GM18526 (cell line): ENCODE data around the gene C1QTNF4.
A peak's percentile ranks its signal among the peaks of the same experiment; 100 is the strongest.

Experiments
- POLR2A ChIP-seq: IDR thresholded peaks from 3 replicates; pipeline ENCODE4 v1.6.1; 2011; ENCODE audit not compliant: insufficient read length; ENCODE audit errors: extremely low read depth

The C1QTNF4 gene

DNA sequence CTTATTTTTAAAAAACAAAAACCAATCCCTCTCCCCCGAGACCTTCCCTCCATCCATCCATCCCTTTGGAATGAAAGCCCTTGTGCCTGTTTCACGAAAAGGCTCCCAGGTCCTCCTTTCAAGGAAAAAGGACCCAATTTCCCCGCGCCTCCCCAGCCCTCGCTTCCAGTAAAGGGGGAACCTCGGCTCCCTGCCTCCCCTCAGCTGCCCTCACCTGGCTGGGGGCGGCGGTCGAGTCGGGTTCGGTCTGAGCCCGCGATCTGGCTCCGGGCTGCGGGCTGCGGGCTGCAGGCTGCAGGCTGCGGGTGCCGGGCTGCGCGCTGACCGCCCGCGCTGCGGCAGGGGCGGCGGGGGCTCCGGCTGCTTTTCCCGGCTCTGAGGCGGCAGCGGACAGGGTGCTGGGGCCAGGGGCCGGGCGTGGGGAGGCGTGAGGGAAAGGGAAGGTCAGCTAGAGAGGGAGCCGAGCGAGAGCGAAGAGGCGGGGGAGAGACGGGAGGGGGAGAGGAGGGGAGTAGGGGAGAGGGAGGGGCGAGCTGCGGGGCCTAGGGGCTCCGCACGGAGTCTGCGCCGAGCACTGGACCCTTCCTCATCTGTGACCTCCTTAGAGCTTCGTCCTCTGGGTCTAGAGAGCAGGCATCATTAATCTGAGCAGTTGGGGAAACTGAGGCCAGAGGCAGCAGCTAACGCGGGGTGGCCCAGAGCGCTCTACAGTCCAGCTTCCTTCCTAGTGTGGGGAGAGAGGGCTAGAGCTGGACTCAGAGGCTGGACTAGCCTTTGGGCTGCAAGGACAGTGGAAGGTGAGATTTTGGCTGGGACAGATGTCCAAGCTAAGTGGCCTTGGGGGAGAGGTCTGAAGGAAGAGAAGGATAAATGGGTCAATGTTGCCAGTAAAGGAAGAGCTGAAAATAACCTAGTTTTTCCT, at the start of gene C1QTNF4:
Gene C1QTNF4 (minus strand): TSS at position 478 of the 922 bp plus-strand sequence. CDS start 3,601 bp downstream, outside the sequence.
- no peak for TF ChIP-seq POLR2A

DNA sequence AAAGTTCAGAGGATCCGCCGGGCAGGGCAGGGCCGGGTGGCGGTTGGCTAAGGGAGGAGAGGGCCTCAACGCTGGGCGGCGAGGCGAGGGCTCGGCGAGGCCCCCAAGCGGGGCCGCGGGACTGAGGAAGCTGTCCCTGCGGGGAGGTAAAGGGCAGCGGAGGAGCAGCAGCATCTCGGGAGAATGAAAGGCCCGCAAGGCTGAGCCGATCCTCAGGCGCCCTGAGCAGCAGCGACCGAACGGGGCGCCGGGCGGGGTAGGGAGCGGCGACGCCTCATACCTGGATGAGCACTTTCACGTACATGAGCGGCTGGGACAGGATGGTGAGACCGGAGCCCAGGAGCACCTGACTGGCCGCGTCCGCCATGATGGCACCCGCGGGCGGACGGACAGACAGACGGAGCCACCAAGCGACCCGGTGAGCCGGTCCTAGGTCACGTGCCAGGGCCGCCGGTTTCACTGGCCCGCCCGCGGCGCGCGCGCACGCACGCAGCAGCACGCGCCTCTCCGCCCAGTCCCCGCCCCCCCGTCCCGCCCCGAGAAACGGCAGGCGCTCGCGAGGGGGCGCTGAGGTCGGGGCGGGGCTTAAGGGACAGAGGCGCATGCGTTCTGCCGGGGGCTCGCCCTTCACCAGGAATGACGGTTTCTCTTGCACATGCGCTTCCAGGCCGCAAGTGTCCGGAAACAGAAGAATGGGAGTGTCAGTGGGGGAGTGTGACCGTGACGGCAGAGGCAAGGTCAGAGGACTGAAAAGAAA, 48.1 kb upstream of the C1QTNF4 start, which contains the start of gene MTCH2:
Gene MTCH2 (minus strand): TSS at position 461 of the 757 bp plus-strand sequence. CDS start 94 bp downstream, at position 367.
- TF ChIP-seq POLR2A, result peak; percentile 95

DNA sequence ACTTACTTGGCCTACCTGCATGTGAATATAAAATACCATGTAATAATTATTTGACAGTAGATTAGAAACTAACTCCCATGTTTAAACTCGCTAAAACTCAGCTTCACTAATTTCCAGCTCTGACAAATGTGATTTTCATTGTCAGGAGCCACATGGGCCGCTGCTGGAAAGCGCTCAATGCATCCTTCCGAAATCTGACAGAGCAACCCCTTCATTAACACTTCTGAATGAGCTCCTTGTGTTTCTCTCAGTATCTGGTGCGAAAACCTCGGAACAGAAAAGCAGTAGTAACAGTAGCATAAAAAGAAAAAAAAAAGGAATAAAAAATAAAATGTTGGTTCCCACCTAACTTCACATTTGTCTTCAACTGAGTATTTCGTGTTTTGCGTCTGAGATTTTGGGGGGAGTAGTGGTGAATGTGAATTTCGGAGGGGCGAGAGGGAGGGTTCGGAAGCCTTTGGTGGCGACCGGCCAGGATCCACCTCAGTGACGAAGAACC, 47.4 kb upstream of the C1QTNF4 start:
- no peak for TF ChIP-seq POLR2A

DNA sequence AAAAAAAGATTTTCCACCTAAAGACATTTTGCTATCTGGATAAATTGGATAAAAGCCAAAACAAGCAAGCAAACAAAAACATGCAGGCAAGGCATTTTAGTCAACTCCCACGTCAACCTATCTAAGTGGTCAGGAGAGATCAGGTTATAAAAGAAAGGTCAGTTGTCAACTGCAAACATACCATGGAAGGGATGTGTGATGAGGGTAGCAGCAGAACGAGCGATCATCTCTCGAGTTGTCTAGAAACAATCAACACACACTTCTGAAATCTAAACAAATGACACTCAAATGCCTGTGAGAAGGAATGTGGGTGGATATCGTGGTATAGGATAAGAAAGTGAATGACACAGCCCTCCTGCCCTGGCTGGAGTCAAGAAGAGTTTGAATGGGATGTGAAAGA, 37.3 kb upstream of the C1QTNF4 start:
- no peak for TF ChIP-seq POLR2A

DNA sequence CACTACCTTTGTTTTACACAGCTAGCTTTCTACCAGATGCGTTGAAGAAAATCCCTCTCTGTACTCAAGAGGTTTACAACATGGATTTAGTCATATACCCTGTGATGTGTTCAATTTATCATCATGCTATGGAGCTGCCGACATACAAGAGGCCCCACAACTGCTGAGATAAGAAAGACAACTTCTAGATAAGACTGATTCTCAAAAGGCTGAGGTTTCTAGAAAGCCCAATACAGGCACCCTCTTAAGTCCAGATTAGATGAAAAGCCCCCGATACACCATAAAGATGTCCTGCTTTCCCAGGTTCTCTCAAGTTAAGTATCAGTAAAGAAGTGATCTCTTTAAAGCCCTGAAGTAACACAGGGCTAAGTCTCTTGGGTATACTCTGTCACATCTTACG, 33.8 kb upstream of the C1QTNF4 start:
- no peak for TF ChIP-seq POLR2A

DNA sequence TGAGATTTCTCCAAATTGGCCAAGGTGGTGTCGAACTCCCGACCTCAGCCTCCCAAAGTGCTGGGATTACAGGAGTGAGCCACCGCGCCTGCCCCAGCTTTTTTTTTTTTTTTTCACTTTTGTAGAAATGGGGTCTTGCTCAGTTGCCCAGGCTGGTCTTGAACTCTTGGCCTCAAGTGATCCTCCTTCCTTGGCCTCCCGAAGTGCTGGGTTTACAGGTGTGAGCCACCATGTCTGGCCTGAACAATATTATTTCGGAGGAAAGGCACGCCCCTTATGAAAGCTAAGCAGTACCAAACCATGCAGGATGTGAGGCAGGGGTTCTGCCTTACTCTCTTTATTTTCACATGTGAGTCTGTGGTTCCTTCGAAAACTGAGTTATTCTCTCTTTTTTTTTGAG, 32.0 kb upstream of the C1QTNF4 start:
- no peak for TF ChIP-seq POLR2A

DNA sequence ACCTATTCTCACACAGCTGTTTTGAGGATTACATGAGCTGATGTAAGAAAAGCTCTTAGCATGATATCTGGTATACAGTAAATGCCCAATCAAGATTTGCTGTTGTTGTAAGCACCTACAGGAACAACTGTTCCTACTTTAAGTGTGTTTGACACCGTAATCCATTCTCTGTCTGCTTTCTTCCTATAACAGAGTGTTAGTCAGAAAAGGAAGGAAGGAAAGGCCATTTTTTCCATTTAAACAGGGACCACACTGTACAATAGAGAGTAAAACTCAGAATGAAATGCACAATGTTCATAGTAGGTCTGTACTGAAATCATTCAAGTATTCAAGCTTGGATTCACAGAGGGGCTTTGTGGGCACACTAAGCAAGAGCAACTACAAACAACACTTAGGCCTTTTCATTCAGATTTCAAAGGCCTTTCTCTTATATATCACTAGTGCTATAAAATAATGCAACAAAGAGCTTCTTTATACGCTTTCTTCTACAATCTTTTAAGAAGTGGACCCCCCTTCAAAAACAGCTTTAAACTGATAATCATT, 26.7 kb upstream of the C1QTNF4 start:
- TF ChIP-seq POLR2A, result no peak

DNA sequence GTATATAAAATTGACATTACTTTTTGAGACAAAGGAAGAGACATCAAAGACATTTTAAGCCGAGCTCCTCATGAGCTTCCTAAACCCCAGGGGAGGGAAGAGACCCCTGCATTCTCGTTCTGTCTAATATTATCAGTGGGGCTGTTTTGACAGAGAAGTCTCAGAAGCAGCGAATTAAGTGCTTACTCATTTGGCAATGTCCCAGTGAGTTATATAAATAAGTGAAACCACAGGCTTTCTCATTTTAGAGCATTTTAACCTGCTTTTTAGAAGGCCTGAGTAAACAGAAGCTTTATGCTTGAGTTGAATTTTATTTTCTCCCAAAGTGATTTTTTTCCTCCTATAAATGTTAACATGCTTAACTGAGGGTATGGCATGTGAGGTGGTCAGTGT, 23.2 kb upstream of the C1QTNF4 start:
- TF ChIP-seq POLR2A, result no peak

DNA sequence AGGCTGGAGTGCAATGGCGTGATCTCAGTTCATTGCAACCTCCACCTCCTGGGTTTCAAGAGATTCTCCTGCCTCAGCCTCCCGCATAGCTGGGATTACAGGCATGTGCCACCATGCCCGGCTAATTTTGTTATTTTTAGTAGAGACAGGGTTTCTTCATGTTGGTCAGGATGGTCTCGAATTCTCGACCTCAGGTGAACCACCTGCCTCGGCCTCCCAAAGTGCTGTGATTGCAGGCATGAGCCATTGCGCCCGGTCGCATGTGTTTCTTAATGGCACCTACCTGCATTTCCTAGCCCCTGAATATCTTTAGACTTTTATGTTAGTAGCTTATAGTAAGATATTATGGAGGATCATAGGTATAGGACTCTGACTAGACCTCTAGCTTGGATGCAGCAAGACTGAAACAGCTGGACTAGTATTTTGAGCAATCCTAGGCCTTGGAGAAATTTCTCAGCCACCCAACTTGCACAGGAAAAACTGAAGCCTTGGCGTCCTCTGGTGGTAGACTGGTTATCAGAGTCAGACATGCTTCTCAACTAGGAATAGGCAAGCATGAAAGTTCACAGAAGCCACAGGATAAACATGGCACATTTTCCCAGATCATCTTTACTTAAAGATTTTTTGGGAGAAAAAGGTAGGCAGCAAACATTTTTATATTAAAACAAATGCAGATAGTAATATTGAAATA, 22.7 kb upstream of the C1QTNF4 start:
- TF ChIP-seq POLR2A, result no peak

DNA sequence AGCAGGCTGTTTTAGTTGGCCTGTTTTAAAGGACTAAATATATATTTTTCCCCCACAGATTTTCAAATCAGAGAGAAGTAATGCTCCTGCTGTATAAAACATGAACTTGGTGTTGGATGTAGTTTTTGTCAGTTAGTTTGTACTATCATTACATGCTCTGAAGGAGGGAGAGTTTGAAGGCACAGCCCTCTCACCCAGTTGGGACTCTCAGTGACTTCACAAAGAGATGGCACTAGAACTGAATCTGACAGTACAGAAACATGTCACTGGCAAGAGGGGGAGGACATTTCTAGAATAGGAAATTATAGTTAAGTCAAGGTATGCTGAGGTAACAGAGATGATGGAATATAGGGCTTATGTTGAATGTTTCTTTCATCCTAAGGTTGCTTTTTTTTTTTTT, 21.0 kb upstream of the C1QTNF4 start:
- TF ChIP-seq POLR2A, result no peak

DNA sequence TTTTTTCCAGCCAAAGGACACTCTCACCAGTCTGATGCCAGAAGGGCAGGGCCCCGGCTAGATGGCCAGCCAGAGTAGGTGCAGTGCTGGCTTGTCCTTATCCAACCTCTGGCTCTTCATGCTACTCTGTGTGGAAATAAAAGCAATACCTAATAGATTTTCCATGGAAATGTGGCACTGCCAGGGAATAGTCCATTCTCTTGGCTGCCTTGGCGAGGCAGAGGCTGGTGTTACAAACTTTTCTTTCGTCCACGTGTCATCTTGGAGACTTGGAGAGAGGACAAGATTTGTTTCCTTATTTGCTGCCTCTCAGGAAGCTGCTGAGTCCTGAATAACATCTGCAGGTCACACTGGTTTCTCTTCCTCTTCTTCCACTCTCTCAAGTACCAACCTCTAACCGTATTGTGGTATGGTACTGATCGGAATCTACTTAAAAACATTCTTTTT, 17.2 kb upstream of the C1QTNF4 start:
- TF ChIP-seq POLR2A, result no peak

DNA sequence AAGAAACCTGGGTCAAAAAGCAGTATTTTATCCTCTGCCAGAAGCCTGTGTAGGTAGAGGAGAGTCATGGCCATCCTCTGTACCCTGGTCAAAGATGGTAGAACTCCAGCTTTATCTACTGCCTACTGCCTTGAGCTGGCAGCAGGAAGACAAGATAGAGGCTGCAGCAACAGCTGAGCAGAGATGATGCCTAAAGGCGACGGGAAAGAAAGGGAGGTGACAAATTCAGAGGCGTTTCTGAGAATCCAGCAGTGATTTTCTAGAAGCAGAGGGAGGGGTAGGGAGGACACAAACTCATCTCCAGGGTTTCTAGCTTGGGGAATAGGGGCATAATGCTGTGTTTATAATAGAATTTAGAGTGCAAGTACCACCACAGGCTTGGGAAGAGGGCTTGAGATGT, 15.5 kb upstream of the C1QTNF4 start:
- TF ChIP-seq POLR2A, result no peak

DNA sequence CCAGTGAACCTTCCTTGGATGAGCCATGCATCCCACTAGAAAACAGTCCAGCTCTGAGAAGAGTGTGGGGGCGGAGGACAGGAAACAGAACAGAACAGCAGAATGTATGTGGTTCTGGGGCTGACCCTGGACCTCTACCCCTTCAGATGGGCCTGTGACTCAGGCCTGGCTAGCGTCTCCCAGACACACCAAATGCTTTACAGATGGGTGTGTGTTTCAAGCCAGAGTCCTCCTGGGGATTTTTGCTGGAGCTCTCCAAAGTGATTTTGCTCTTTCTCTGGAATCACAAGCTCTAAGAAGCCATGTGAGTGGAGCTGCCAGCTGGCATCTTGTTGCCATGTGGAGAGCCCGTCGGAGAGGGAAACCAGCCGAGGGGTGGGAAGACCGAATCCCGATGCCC, 13.2 kb upstream of the C1QTNF4 start:
- TF ChIP-seq POLR2A, result no peak

DNA sequence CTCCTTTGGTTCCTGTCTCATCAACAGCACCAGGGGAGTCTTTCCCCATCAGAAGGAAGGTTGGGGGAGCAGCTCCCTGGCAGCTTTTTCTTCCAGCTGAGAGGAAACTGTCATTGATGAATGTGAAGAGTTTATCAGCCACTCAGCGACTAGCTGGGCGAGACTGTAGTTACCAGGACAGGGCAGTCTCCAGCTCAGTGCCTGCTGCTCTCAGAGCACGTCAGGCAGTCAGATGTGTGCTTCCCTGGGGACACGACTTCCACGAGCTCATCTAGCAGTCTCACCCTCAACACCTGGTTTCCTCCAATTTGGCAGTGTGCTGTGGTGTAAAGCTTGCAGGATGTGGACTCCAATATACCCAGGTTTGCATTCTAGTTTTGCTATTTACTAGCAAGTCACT, 12.5 kb upstream of the C1QTNF4 start:
- no peak for TF ChIP-seq POLR2A

DNA sequence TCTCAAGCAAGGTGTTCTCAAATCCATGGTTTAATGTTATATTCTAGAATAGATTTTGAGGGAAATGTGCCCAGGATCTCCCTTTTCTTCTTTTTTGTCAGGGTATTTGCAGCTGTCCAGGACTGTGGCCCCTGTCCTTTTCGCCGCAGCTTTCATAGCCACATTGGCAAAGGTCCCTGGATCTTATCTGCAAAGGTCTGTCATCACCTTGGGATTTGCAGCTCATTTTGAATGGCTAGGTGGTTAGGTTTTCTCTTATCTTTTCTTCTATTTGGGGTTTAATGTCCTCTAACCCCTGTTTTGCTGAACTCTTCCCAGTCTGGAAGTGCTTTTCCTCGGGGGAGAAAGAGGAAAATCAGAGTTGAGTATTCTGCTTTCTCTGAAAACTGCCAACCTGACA, 11.7 kb upstream of the C1QTNF4 start:
- TF ChIP-seq POLR2A, result no peak
